Measurements from ENCODE around the gene RRM1. TPM values are rescaled to one million over a fixed set of nuclear protein-coding genes. Genes with fewer than 3 reads are reported as not detected.

The RRM1 gene
- total RNA-seq, 1 experiment from 2014 or later, result 138 TPM

- H3K23me2 ChIP-seq (ENCODE audit: insufficient read length, low read depth, low read length, poor library complexity, severe bottlenecking), result no peaks in the 10 kb centered on the region
- H3T11ph ChIP-seq (ENCODE audit: low read length), result no peak overlapping the region
- H3K27ac Mint-ChIP-seq, result no peak overlapping the region
- H2BK5ac ChIP-seq (ENCODE audit: insufficient read length, low read length), result no peak overlapping the region
- no peak overlapping the region for H3K56ac ChIP-seq (ENCODE audit: insufficient read length, low read depth, low read length)
- no peak overlapping the region for H2AK5ac ChIP-seq (ENCODE audit: insufficient read length, low read length)
- no peak overlapping the region for H3K18ac ChIP-seq (ENCODE audit: insufficient read length, low read depth, low read length)
- H4K91ac ChIP-seq (ENCODE audit: insufficient read length, low read depth, low read length), result no peak overlapping the region
- H3K27me3 ChIP-seq (ENCODE audit: insufficient read depth, low read length), result no peaks in the 10 kb centered on the region
- H4K5ac ChIP-seq (ENCODE audit: insufficient read length, low read depth, low read length), result no peak overlapping the region
- H3K9me3 Mint-ChIP-seq, result no peaks in the 10 kb centered on the region
- no peak overlapping the region for H4K8ac ChIP-seq (replicated peaks; ENCODE audit: insufficient read length, low read depth, low read length)
- peaks cover 7% of the 10 kb centered on the region in 2 experiments; a peak in 3 of 4 replicates for H3K4me1 Mint-ChIP-seq
- no peaks in the 10 kb centered on the region for H3K36me3 Mint-ChIP-seq (ENCODE audit: insufficient read depth in 1 of 3, low read depth in 3 of 3)
- no peaks in the 10 kb centered on the region for H3K79me1 ChIP-seq (ENCODE audit: insufficient read depth, low read depth, low read length, poor library complexity, severe bottlenecking)
- H3K14ac ChIP-seq (ENCODE audit: insufficient read depth, low read length), result no peak overlapping the region
- no peak overlapping the region for H3K27ac ChIP-seq (ENCODE audit: insufficient read length, low read depth, low read length)
- H4K20me1 ChIP-seq (ENCODE audit: control insufficient read depth, insufficient read depth, insufficient read length), result no peaks in the 10 kb centered on the region
- H3K23ac ChIP-seq (ENCODE audit: insufficient read length, low read depth, low read length), result no peak overlapping the region
- H3K4me2 ChIP-seq (ENCODE audit: insufficient read depth, insufficient read length, low read length), result no peak overlapping the region
- H2BK20ac ChIP-seq (ENCODE audit: low read depth, low read length, poor library complexity, severe bottlenecking), result no peak overlapping the region
- H3K79me2 ChIP-seq (ENCODE audit: insufficient read depth, low read length), result no peaks in the 10 kb centered on the region
- H3K27me3 Mint-ChIP-seq (ENCODE audit: low read depth), result no peaks in the 10 kb centered on the region
- no peak overlapping the region for H3K9ac ChIP-seq (ENCODE audit: extremely low read depth, insufficient read length, low read length)
- H2BK12ac ChIP-seq (ENCODE audit: insufficient read length, low read depth, low read length), result no peak overlapping the region
- no peak overlapping the region for H2AFZ ChIP-seq (ENCODE audit: low read length)
- no peak overlapping the region for H3K4me3 Mint-ChIP-seq
- no peaks in the 10 kb centered on the region for H3K4me1 ChIP-seq (ENCODE audit: insufficient read depth, low read length)
- WGBS (ENCODE audit: extremely low coverage, insufficient read length, low lambda C conversion rate), result no CpG with 5 or more reads among the region's 5 CpGs
- no peak for DNase-seq
- H3K9me3 ChIP-seq (ENCODE audit: control insufficient read depth, low read depth, low read length), result no peaks in the 10 kb centered on the region
- no peak for TF ChIP-seq CTCF (conservative IDR thresholded peaks at IDR 0.05)
- no peak overlapping the region for H2BK120ac ChIP-seq (ENCODE audit: low read depth, low read length, poor library complexity, severe bottlenecking)
- no peak overlapping the region for H2BK15ac ChIP-seq (ENCODE audit: low read depth, low read length)
- H3K4ac ChIP-seq (ENCODE audit: low read depth, low read length), result no peak overlapping the region
Measured at GRCh38 chr11:4066910-4067309, 27.7 kb upstream of the RRM1 start.
